NB4 (cell line): Measurements from ENCODE around the gene CCNYL1.
"Not testable (repeated sequence)": the region's sequence is repeated elsewhere in the genome, so short reads cannot be mapped to it uniquely, and the experiment has no call there.

Source experiments
- DNase-seq: peaks from one replicate; pipeline ENCODE4 v3.0.0; 2010; ENCODE audit warnings: low read depth
- H3K4me3 ChIP-seq: one replicate; pipeline ENCODE4 v1.5.1; 2011; ENCODE audit warnings: mild to moderate bottlenecking, low read depth, low read length, moderate library complexity
- CTCF ChIP-seq: IDR thresholded peaks from one replicate; pipeline ENCODE4 v1.5.1; 2012; ENCODE audit warnings: low read depth, low read length
- MAX ChIP-seq: IDR thresholded peaks from 2 replicates; pipeline ENCODE4 v1.6.1; 2011; ENCODE audit warnings: low read depth, low read length
- MYC ChIP-seq: IDR thresholded peaks from 2 replicates; pipeline ENCODE4 v1.6.1; 2011; ENCODE audit warnings: low read depth, low read length
- POLR2A ChIP-seq: IDR thresholded peaks from 2 replicates; pipeline ENCODE4 v1.6.1; 2011; ENCODE audit warnings: mild to moderate bottlenecking; ENCODE audit not compliant: insufficient read length; ENCODE audit errors: extremely low read depth

CCNYL1 gene

GRCh38 chr2:207749873-207750272 lies 38.4 kb downstream of the CCNYL1 start:
- TF ChIP-seq MYC (no peak), MAX (no peak), CTCF (no peak), POLR2A (no peak)
- H3K4me3 ChIP-seq: no peak overlapping the region
- no peak for DNase-seq

GRCh38 chr2:207750345-207750744 lies 38.9 kb downstream of the CCNYL1 start:
- TF ChIP-seq MYC (no peak), MAX (no peak), CTCF (no peak), POLR2A (no peak)
- H3K4me3 ChIP-seq: no peak overlapping the region
- DNase-seq: no peak

- DNase-seq: no peak
- TF ChIP-seq CTCF (no peak), POLR2A (no peak)
- H3K4me3 ChIP-seq: no peak overlapping the region
Observed at GRCh38 chr2:207750876-207751275, 39.4 kb downstream of the CCNYL1 start.

GRCh38 chr2:207753688-207754087 lies 42.2 kb downstream of the CCNYL1 start:
- not testable (repeated sequence) for H3K4me3 ChIP-seq, DNase-seq

GRCh38 chr2:207754498-207755383 lies 43.3 kb downstream of the CCNYL1 start:
- DNase-seq: no peak
- H3K4me3 ChIP-seq: no peak overlapping the region
- TF ChIP-seq CTCF: no peak
- TF ChIP-seq MAX: no peak
- TF ChIP-seq POLR2A: no peak
- TF ChIP-seq MYC: no peak

- TF ChIP-seq MAX (no peak), POLR2A (no peak), MYC (no peak)
- no peak overlapping the region for H3K4me3 ChIP-seq
- DNase-seq: no peak
Observed at GRCh38 chr2:207758025-207758424, 46.6 kb downstream of the CCNYL1 start.

- no peak for DNase-seq
- TF ChIP-seq CTCF: no peak
- no peak for TF ChIP-seq MYC
- TF ChIP-seq MAX: no peak
- TF ChIP-seq POLR2A: no peak
- H3K4me3 ChIP-seq: no peak overlapping the region
Observed at GRCh38 chr2:207759890-207760289, 48.5 kb downstream of the CCNYL1 start.
